HG03025 (cell line): Measurements from ENCODE around the gene PDLIM1.

Experiments
- ATAC-seq: cut with Tn5 transposase; IDR thresholded peaks from one replicate; pipeline ENCODE4 v1.9.1; 2021; ENCODE audit warnings: mild to moderate bottlenecking, moderate library complexity; ENCODE audit not compliant: unreplicated experiment, low FRiP score

PDLIM1 gene

DNA sequence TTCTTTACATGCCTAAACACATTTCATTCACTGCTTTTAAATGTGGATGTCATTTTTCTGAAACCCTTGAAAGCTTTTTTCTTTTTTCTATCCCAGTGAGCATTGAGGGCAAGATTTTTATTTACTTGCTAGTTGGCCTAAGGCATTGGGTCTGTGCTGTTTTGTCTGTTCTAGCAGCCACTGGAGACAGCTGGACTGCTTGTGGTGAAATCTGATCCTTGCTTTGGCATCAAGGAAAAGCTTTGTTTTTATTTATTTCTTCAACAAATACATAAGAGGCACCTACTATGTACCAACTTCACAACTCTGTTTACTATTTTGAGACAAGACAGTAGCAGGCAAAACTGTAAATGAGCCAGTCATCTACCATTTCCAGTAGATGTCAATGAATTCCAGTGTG lies 28.4 kb upstream of the PDLIM1 start:
- no peak for ATAC-seq

DNA sequence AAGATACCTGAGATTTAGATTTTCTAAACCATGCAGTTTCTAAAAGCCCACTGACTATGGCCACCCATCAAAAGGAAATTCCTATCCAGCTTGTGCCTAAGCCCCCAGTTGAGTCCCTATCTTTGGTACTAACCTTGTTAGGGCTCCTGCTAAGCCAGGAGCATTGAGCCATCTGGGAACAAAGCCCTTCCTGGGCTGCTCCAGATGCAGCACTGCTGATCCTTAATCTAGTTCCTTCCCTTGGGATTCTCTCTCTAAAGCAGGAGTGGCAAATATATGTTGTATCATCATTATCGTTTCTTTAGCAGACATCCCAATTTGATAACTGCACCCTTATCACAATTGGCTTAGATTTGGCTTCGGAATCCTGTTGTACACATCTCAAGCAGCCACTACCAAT lies 24.7 kb upstream of the PDLIM1 start:
- no peak for ATAC-seq

DNA sequence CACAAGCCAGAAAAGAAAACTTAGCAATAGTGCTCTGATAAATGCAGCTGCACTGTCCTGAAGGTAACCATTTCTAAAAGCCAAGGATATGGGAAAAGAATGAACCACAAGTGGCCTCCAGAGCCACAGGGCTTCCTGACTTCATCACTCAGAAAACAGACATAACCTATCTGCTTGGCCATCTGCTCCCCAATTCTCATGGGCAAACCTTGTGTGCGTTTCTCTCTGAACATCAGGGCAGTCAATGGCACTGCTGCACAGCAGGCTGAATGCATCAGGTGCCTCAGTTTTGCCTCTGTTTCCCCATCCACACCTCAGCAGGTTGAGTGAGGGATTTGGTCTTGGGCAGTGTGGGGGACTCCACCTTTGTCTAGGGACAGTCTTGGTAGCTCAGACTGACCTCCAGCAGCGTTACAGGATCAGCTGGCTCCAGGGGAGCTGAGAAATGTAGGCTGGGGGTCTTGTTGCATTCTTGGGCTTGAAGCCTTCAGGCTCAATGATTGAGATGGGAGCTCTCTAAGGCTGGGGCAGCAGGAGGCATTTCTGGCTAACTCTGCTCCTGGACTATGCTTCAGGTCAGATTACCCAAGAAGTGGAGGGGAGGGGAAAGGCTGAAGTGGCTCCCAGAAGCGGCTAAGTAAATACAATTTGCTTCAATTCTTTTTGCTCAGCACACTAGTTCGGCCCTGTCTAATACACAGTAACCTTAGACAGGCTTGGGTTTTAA lies 23.6 kb upstream of the PDLIM1 start:
- ATAC-seq, result no peak

DNA sequence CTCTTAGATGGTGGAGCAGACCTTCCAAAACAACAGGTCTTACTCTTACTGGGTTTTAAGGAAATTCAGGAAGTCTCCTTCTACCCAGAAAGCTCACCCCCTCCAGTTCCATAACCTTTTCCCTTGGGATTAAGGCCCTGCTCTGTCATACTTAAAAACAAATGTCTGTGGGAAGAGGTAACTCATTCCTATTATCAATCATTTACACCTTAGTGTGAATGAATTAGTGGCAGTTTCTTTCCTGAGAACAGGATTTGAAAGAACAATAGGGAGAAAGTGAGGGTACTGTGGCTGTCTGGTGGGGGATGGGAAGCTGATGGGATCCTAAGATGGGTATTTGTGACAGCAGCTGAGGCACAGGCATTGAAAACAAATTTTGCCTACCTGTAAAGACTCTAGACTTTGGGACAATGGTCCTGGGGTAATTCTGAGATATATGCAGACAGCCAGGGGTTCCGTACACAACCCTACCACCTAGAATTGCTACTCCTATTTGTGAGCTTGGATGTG lies 22.2 kb upstream of the PDLIM1 start:
- ATAC-seq, result no peak

DNA sequence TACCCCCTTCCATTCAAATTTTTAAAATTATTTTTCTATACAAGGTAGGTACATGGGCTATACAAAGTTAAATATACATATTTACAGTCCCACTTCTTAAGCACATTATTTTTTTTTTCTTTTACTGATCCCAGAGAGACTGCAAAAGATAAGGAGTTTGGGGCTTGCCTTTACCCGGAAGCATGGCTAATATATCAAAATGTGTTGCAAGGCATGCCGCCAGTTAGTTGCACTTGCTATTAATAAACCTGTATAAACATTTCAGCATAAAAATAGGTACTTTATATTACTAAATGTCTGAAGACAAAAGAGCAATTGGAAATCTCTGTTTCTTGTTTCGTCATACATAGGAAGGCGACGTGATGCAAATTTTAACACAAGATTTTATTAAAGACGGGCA lies 21.5 kb upstream of the PDLIM1 start:
- no peak for ATAC-seq

DNA sequence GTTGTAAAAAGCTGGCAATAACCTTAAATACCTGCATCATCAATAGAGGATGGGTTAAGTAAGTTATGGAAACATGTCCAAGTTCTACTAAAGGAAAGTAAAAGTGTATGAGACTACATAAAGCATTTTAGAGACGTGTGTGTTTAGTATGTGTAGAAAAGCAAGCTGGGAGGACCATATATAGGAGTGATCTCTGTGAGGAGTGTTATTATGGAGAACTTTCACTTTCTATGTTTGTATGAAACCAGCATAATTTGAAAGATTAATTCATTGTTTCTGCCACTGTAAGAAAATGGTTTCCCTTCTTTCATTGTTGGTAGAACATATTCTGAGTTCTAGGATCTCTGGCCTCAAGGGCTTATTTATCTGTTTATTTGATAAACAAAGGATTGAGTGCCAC lies 19.2 kb upstream of the PDLIM1 start:
- no peak for ATAC-seq

DNA sequence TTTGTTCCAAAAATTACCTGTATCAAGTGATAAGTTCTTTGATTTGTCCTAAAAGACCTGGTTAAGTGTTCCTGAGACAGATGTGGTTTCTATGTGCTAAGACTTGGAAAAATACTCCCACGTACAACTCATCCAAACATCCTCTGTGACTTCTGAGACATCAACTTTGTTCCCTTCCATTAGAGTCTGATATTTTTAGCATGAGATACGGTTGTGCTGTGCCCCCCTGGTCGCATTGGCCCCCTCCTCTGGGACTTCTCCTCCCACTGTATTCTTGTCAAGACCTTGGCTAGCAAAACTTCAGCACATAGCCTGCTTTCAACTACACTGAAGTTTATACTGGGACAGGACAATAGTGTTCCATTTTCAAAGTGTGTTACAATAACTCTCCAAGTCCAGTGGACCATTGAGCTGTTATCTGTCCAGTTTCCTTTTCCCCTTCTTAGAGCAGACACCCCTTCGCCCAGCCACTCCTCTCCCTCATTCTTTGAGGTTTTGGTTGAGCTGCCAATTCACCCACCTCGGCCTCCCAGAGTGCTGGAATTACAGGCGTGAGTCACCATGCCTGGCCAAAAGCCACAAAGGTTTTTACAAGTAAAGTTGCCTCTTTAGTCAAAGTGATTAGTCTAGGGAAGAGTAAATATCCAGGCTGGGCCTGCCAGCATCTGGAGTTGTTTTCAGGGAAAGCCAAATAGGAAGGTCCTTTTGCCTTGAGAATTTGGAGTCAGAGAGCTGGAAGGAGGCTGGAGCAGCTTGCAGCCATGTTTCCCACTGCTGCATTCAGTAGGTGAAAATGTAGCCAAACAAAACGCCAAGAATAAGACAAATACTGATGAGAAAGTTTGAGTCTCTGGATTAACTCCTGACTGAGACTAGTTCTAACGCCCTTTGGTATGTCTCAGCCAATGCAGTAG lies 17.8 kb upstream of the PDLIM1 start:
- no peak for ATAC-seq

DNA sequence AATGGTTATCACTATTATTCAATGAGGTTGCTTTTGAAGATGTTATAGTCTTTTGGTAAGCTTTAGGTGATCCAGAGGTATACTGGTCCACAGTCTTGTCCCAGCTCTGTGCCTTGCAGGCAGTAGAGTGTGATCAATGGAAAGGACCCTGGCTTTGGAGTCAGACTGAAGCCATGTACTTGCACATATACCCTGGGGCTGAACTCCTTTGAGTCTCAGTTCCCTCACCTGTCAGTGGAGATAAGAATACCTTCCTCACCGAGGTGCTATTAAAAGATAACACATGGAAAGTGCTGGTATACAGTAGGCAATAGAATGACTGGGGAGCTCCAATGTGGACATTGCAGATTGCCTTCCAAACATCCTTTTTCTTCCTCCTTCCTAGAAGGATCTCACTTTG lies 16.0 kb upstream of the PDLIM1 start:
- no peak for ATAC-seq

DNA sequence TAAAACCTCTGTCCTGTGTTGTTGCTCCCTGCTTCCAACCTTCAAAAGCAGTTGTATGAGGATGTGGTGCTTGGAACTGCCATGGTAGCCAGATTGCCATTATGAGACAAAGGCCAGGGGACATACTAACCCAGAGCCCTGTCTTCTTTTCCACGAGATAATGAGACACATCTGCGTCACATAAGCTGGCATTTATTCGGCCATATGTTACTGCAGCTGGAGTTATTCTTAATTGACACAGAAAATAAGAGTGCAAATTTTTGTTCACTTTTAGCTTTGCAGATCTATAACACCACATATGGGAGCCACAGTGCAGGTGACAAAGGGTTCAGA lies 15.5 kb upstream of the PDLIM1 start:
- ATAC-seq, result no peak

DNA sequence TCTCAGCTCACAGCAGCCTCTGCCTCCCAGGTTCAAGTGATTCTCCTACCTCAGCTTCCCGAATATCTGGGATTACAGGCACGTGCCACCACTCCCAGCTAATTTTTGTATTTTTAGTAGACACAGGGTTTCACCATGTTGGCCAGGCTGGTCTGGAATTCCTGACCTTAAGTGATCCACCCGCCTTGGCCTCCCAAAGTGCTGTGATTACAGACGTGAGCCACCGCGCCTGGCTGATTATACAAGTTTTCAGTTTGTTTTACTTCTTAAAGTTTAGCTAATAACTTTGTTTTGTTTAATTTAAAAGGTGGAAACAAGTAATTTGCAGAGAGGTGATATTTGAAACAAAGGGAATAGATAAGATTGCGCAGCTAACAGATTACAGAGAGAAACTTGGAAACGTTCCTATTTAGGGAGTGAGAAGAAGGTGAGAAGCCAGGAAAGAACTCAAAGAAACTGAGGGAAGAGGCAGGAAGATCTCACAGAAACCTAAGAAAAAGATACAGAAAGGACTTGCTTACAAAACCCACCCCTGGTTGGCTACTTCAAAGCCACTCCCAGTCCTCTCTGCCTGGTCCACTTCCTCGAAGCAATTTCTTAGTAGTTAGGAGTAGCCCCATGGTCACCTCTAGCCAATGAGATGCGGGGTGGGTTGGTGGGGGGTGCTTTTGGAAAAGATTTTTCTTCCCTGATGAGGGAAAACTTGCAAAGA lies 15.0 kb upstream of the PDLIM1 start:
- ATAC-seq, result no peak

DNA sequence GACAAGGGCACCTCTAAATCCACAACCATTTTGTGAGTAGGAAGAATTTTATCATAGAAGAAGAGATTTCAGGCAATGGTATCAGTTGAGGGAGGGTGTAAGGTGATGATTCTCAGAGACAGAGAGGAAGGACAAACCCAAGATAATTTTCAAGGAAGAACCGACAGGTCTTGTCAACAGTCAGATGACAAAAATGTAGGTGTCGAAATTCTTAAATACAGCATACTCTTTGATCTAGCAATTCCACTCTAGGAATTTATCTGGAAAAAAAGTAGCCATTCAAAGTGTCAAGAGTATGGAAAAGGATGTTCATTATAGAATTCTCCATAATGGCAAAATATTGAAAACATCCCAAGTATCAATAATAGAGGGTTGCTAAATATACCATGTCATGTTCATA lies 14.2 kb upstream of the PDLIM1 start:
- no peak for ATAC-seq

DNA sequence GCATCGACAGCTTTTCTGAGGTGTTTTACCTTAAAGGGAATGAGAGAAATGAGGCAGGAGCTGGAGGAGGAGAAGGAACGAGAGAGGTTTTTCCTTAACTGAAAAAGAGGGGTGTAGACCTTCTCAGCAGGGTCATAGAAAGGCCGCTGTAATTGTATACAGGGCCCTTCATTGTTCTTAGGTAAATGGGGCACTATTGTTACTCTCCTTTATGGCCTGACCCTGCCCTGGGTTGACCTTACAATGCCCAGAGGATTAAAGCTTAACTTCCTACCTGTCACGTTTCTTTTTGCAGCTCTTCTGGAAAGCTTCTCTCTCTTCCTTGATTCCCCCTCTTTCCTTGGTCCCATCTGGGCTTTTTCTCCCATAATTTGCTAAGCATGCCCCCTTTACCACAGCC lies 13.7 kb upstream of the PDLIM1 start:
- no peak for ATAC-seq

DNA sequence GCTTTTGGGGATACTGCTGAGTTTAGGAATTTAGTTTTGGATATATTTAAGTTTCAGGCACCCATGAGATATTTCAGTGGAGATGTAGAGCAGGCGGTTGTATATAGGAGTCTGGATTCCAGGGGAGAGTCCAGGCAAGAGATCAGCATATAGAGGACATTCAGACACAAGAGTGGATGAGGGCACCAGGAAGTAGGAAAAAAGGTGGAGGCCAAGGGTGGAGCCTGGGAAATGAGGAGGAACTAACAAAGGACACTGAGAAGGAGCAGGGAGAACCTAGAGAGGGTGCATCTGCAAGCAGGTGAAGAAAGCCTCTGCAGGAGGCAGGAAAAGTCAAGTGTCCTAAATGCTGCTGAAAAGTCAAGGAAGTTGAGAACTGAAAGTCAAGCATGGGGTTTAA lies 13.1 kb upstream of the PDLIM1 start:
- ATAC-seq, result no peak

DNA sequence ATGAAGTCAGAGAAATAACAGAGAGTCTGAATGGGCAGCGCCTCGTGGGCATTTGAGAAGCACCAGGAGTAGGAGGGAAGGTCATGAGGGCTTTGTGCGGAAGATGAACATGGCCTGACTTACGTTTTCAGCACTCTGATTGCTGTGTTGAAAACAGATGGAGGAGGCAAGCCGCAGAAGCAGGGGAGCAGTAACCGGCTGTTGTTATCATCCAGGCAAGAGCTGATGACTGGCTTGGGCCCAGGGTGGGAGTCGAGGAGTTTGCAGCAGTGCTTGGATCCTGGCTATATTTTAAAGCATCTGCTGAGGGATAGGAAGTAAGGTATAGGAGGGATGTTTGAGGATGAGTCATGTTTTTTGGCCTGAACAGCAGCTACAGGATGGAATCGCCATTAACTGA lies 12.7 kb upstream of the PDLIM1 start:
- no peak for ATAC-seq

DNA sequence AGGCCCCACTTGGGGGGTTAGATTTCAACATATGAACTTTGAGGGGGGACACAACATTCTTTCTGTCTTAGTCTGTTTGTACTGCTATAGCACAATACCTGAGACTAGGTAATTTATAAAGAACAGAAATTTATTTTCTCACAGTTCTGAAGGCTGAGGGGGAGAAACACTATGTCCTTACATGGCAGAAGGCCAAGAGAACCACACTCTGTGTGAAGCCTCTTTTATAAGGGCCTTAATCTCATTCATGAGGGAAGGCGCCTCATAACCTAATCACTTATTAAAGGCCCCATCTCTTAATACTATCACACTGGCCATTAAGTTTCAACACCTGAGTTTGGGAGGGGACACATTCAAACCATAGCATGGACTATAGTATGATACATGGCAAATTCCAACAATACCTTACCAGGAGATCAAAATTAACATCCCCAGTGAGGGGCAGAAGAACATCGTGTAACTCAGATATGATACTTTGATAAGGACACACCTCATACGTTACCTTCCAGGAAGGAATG lies 9.3 kb upstream of the PDLIM1 start:
- ATAC-seq, result no peak

DNA sequence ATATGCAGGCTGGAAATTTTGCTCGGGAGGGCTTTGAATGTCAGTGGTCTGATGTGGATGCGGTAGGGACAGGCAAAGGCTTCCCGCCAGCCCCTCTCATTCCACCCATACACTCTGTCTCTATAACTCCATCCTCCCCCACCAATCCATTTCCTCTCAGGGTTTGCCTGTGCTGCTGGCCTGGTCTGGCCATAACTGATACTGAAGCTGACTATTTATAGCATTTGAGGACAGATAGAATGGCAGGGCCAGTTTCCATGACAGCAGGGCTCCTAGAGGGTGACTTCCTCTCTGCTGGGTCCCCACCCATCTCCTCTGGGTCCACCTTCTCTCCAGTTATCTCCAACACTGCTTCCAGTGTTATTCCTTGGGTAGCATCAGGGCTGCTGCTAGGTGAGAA lies 6.6 kb upstream of the PDLIM1 start:
- peak; percentile 34 for ATAC-seq

DNA sequence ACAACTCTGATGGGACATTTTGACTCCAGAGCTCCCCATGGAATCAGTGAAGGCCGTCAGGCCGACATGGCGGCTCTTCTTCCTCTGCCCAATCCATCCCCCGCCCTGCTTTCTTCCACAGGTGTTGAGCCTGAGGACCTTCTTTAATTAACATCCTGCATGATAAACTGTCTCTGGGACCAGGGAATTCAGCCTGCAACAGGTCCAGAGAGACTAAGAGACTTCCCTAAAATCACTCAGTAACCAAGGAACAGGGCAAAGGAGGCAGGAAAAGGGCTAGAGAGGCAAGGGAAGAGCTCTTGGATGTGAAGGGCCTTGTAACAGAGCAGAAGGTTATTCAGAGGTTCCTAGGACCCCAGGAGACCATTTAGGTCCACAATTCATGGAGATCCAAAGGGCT lies 6.0 kb upstream of the PDLIM1 start:
- ATAC-seq, result no peak

DNA sequence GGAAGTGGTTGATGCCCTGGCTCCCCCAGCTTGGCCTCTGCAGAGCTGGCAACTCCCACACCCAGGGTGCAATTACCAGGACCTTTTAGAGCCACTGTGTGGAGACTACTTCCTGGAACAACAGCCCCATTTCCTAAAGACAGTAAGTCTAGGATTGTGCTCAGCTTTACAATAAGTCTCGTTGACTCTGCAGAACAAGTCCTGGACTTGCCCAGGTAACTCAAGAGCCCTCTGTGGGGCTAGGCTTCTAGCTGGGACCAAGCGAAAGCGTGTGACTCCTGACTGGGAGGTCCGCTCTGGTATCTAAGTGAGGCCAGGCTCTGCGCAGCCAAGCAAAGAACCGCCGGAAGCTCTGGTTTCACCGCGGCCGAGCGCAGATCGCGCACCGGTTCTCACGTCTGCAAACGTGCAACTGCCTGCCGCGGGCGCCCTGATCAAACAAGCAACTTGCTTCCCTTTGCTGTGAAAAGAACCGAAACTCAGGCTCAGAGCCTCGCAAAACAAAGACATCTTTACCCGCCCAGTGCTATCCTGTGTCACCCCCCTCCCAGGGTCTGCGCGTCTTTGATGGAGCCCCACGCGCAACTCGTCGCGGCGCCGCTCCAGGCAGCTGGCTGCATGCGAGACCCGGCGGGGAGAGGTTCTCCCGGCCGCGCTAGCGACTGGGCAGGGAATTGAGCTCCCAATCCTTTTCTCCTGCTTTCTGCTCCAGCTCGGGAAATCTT lies 4.4 kb upstream of the PDLIM1 start:
- peak; percentile 63 for ATAC-seq

DNA sequence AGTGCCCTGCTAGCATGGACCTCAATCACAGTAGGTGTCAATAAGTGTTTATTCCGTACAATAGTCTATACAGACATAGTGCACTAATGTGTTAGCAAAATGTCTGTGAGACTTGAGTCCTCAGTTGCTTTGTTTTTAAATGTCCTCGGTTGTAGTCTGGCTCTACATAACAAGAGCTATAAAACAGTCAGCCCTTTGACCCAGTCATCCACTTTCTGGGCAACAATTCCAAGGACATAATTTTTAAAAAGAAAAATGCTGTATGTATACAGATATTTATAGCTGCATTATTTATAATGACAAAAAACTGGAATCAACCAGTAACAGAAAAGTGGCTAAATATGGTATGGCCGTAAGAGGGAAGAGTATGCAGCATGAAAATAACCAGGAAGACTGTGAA lies 2.8 kb upstream of the PDLIM1 start:
- no peak for ATAC-seq

DNA sequence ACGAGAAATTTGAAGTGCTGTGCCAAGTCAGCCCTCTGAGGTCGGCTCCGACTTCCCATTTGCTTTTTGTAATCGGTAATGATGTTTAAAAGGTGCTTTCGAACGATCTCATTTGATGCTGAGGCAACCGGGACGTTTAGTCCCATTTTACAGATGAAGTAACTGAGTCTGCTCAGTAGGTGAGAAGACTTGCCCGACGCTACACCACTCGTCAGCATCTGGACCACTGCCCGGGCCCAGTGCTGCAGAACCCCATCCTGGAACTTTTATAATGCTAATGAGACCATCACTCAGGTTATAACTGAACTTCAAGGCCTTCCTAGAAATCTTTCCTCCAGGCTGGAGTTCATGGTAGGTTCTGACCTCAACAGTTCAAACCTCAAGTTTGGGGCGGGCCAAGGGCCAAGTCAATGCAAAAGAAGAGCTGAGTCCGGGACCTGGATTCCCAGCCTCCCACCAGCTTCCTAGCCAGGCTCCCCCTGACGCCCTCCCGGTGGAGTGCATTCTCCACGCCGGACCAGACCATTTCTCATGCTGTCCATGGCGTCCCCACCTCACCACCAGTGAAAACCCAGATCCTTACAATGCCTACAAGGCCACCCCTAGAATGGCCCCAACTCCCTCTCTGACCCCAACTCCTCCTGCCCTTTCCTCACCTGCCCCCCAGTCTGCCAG lies 699 bp upstream of the PDLIM1 start:
- ATAC-seq, result no peak
